ENCODE results near the gene AKAP8L.
"Not testable (repeated sequence)": the region's sequence is repeated elsewhere in the genome, so short reads cannot be mapped to it uniquely, and the experiment has no call there.

Gene AKAP8L

GRCh38 chr19:15381429-15381828 lies 37.4 kb downstream of the AKAP8L start:
- in situ Hi-C loops (cut with MboI; ENCODE audit: low sequenced_read_pairs) = no loop called here

DNA sequence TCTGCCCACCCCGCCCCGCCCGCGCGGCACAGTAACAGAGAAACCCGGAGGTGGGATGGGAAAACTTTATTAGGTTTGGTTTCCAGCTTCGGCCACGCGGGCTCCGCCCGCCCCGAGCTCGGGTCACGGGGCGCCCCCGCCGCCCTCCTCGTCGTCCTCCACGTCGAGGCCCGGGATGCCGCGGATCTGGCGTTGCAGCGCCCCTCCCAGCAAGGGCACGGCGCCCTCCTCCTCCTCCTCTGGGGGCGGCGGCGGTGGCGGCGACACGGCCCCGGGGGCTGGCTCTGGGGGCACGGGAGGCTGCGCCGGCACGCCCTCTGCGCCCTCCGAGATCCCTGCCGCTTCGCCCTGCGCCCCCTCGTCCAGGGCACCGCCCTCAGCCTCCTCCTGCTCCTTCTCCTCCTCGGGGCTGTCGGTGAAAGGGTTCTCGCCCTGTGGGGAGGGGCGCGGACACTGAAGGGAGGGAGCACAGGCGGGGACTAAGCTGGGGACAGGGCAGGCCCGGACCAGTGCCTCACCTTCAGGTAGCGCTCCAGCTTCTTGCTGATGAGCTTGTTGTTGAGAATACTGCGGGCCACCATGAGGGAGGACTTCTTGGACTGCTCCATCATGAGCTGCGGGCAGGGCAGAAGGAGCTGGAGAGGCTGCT lies 38.7 kb downstream of the AKAP8L start:
- in situ Hi-C loops (cut with MboI; ENCODE audit: low sequenced_read_pairs) = no loop called here

GRCh38 chr19:15379083-15379998 lies 39.4 kb downstream of the AKAP8L start, which contains the start of gene AKAP8:
AKAP8 (minus strand) TSS chr19:15379787; CDS start chr19:15379731, 56 bp downstream.
- in situ Hi-C loops (cut with MboI; ENCODE audit: low sequenced_read_pairs) = no loop called here

GRCh38 chr19:15378534-15379082 lies 40.2 kb downstream of the AKAP8L start:
- in situ Hi-C loops (cut with MboI; ENCODE audit: low sequenced_read_pairs) = no loop called here

DNA sequence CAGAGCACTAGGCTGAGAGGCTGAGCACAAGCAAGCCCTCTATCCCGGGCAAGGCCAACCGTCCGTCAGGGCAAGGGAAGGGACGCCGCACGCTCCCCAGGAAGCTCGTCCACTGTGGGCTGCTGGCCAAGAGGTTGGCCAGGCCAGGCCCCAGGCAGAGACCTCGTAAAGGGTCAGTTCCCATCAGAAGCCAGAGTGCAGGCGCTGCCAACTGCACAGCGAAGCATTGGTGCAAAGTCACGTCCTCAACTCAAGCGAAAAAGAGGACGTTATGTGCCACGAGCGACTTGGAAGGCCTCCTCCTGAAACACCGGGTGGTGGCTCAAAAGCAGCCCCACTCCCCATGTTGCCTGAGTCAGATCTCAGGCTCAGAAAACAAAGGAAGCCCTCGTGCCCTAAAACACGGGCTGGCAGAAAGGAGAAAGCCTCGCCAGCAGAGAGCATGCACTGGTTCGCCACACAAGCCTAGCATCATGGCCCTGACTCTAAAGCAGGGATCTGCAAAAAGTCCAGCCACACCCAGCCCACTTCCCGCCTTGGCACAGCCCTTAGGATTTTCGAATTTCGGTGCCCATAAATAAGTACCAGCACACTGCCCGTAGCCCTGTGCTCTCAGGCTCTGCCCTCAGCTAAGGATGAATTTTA lies 43.9 kb downstream of the AKAP8L start:
- in situ Hi-C loops (cut with MboI; ENCODE audit: low sequenced_read_pairs) = no loop called here

DNA sequence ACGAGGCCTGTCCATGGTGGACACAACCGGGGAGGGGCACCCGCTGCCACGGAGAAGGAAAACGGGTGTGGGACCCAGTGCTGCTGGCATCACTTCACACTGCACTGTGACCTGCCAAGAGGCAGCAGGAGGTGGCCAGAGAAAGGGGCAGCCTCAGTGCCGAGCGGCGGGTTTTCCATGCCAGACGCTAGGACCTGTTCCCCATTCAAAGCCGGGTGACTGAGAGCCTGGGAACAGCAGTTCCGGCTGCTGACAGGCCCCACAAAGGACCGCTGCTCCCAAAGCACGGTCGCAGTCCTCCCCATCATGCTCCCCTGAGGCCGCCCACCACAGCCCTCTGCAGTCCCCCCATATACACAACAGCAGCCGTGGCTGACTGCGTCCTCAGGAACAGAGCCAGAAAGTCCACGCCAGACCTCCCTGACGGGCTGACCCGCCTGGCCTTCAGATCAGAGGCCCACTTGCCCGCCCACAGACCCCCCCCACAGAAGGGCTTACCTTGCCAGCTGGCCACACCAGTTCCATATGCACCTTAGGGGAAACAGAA lies 44.6 kb downstream of the AKAP8L start:
- in situ Hi-C loops (cut with MboI; ENCODE audit: low sequenced_read_pairs) = no loop called here

- in situ Hi-C loops (cut with MboI; ENCODE audit: low sequenced_read_pairs) = no loop called here
These were observed 45.1 kb downstream of the AKAP8L start for GRCh38 chr19:15373644-15374043.

DNA sequence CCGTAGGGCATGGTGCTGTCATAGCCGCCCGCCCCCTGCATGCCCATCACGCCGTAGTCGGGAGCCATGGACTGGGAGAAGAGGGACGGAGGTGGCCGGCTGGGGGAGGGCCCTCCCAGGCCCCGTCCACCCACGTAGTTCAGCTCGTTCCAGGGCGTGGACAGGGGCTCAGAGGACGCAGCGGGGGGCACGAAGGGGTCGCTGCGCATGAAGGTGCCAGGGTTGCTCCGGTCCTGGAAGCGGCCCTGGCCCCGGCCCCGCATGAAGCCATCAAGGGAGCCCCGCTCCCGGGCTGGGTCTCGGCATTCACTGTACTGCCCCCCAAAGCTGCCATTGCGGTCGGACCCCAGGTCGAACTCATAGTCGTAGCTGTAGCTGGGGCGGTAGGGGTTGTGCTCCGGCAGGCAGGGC lies 45.9 kb downstream of the AKAP8L start:
- in situ Hi-C loops (cut with MboI; ENCODE audit: low sequenced_read_pairs) = no loop called here

DNA sequence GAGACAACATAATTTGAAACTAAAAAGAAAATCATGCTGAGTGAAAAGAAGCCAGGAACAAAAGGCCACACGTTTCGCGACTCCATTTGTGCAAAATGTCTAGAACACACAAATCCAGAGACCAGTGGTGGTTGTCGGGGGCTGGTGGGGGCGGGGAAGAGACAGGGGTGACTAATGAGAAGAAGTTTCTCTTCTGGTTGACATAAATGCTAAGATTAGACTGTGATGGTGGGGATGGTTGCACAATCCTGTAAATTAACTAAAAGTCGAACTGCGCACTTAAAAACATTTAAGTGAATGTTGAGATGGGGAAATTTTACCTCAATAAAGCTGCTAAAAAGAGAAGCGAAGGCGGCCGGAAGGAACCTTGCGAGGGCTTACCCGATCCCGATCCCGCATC lies 46.3 kb downstream of the AKAP8L start:
- in situ Hi-C loops (cut with MboI; ENCODE audit: low sequenced_read_pairs) = no loop called here

DNA sequence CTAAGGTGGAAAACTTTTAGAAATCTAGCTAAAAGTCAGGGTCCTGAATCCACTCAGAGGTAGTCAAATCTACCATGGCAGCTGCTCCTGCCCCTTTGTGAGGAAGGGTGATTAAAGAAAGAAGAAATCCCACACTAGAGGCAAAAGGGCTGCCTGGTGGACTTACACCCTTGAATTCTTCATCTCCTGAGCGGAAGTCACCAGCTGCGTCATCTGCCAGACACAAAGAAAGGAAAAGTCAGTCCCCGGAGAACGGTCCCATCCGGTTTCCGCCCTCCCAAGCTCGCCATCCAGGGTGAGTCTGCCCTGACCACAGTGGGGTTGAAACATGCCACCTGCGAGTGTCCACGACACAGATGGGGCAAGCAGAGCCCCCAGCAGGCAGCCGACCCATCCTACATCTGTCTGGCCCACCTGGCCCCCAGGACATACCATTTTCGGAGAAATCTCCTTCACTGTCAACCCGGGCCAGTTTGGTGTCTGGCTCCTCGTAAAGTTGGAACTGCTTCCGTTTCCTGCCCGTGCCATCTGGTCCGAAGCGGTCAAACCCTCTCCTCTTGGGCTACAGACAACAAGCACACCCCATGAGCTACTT lies 46.9 kb downstream of the AKAP8L start:
- in situ Hi-C loops (cut with MboI; ENCODE audit: low sequenced_read_pairs) = no loop called here

DNA sequence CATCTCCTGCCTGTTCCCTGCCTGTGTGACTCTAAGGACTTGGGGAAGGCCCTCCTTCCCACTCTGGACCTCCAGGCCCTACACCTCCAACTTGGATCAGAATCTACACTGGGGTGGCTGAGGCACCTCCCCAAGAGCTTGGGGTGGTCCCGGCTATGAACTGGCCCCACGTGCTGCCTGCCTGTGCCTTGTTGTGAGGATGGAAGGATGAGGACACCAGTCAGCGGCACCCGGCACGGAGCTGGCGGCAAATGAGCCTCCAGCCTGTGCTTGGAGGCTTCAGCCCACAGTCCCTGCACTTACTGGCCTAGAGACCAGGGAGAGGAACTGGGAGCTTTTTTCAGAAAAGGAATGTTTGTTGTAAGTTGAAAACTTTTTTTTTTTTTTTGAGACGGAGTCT lies 47.7 kb downstream of the AKAP8L start:
- in situ Hi-C loops (cut with MboI; ENCODE audit: low sequenced_read_pairs) = no loop called here

DNA sequence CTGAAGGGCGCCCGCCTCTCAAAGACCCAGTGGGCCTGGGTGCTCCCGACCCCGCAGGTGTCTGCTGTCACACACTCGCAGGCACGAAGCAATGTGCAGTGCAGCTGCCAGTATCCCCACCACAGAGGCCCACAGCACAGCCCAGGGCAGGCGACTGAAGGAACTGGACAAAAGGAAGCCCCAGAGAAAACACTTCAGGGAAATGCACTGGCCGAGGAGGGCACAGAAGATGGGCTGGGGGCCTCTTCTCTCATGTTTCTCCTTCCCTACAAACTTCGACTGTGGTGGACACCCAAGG lies 49.2 kb downstream of the AKAP8L start:
- in situ Hi-C loops (cut with MboI; ENCODE audit: low sequenced_read_pairs) = no loop called here

DNA sequence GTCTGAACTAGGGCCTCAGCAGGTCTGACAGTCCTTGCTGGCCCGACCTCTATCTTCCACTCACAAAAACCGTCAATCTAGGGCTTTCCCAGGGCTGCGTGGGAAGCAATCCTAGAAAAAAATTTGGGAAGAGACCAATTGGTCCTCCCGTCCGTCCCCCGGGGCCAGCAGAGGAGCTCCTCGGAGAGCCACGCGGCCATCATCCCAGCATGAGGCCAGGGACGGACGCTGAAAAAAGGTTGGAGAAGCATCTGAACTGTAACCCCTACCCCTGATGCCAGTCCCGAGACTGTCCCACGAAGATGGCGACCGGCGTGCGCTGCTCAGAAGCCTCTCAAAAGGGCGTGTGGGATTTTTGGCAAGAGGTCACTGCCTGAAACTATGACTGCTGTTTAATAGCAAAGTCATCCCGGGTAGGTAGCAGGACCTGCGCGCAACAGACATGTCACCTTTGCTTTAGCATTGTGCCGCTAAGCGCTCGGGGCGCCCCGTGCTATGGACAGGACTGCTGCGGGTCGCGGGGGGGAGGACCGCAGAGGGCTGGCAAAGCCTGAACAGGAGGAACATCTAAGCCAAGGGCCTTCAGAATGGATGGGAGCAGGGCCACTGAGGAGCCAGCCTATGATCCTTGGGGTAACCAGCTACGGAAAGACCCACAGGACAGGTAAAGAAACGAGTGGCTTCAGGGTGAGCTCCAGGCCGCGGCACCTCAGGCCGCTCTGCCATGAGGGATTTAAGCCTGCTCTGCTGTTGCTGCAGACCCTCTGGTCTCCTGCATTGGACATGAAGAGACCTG lies 49.8 kb downstream of the AKAP8L start:
- in situ Hi-C loops (cut with MboI; ENCODE audit: low sequenced_read_pairs) = no loop called here

DNA sequence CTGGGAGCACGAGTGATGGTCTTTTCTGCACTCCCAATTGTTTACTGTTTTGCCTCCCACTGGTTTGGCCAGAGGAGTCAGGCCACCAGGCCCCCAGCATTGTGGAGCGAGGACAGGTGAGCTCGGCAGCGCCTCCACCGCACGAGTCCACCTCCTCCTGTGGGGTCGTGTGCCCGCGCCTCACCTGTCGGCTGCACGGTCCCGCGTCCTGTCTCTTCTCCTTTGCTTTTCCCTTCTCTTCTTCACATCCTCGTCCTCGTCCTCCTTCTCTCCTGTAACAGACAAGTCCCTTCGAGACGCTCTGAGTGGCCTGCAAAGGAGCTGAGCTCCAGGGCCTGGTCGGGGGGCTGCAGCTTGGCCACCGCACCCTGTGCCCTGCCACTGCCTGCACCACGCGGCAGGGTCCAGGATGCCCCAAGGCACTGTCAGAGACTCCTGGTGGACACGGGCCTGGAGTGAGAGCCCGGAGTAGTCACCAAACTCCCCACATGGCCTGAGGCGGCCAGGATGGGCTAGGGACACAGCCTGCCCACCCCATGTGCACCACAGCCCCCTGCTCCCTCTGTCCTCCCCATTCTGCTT lies 50.6 kb downstream of the AKAP8L start:
- in situ Hi-C loops (cut with MboI; ENCODE audit: low sequenced_read_pairs) = no loop called here

GRCh38 chr19:15367439-15367838 lies 51.3 kb downstream of the AKAP8L start:
- in situ Hi-C loops (cut with MboI; ENCODE audit: low sequenced_read_pairs) = no loop called here

DNA sequence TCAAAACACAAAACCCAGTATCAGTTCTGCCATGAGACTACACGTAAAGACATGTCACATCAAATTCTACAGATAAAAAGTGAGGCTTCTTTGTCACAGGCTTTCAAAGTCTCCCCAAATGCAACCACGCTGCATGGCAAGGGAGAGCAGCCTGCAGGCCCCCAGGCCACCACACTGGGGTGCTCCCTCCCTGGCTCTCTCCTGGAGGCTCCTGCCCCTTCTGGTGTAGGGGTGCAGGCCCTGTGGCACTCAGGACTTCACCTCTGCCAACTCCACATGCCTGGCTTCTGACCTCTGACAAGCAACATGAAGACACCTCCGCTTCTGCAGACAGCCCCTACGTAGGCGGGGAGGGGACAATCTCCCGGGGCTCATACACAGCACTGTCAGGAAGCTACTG lies 53.5 kb downstream of the AKAP8L start:
- in situ Hi-C loops (cut with MboI; ENCODE audit: low sequenced_read_pairs) = no loop called here

GRCh38 chr19:15363791-15364190 lies 55.0 kb downstream of the AKAP8L start:
- in situ Hi-C loops (cut with MboI; ENCODE audit: low sequenced_read_pairs) = not testable (repeated sequence)

DNA sequence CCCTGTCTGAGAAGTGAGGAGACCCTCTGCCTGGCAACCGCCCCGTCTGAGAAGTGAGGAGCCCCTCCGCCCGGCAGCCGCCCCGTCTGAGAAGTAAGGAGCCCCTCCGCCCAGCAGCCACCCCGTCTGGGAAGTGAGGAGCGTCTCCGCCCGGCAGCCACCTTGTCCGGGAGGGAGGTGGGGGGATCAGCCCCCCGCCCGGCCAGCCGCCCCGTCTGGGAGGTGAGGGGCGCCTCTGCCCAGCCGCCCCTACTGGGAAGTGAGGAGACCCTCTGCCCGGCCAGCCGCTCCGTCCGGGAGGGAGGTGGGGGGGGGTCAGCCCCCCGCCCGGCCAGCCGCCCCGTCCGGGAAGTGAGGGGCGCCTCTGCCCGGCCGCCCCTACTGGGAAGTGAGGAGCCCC lies 55.7 kb downstream of the AKAP8L start:
- in situ Hi-C loops (cut with MboI; ENCODE audit: low sequenced_read_pairs) = not testable (repeated sequence)

- in situ Hi-C loops (cut with MboI; ENCODE audit: low sequenced_read_pairs) = not testable (repeated sequence)
These were observed 58.8 kb downstream of the AKAP8L start for GRCh38 chr19:15360015-15360414.

DNA sequence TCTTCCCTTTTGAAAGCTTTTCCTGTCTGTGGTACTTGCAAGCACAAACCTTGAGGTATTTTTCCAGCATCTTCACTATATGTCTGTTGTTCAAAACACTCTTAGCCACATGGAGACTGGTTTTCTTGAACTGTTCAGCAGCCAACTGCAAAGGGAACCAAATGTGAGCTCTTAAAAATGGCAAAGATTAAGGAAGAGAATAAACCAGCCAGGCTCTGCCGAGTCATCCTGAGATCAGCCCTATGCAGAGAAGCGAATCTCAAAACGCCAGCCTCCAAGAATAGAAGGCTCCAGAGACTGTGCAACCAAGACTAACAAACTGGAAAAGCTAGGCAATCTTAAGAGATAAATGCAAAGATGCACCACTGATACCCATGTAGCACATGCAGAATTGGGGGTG lies 59.9 kb downstream of the AKAP8L start:
- in situ Hi-C loops (cut with MboI; ENCODE audit: low sequenced_read_pairs) = no loop called here
